GM13977 (cell line): Measurements from ENCODE around the gene CABLES2.

Experiments used
- DNase-seq: peaks from one replicate; pipeline ENCODE4 v3.0.0; 2012; ENCODE audit warnings: low spot score
- in situ Hi-C: fragments of 300-500 bp; cut with MboI; formaldehyde crosslinking; loops from one replicate; pipeline ENCODE4 v1.12.0; 2022; ENCODE audit warnings: low sequenced_read_pairs, low pct_unique_long_range_greater_than_20kb, mixed read lengths, inconsistent platforms; ENCODE audit not compliant: unreplicated experiment
- TF ChIP-seq, protein P1 (sequence below): IDR thresholded peaks from 2 replicates; pipeline ENCODE4 v1.5.1; 2012; ENCODE audit warnings: mild to moderate bottlenecking, control low read depth; ENCODE audit not compliant: insufficient read depth; ENCODE audit errors: extremely low read depth, missing control alignments

The CABLES2 gene

DNA sequence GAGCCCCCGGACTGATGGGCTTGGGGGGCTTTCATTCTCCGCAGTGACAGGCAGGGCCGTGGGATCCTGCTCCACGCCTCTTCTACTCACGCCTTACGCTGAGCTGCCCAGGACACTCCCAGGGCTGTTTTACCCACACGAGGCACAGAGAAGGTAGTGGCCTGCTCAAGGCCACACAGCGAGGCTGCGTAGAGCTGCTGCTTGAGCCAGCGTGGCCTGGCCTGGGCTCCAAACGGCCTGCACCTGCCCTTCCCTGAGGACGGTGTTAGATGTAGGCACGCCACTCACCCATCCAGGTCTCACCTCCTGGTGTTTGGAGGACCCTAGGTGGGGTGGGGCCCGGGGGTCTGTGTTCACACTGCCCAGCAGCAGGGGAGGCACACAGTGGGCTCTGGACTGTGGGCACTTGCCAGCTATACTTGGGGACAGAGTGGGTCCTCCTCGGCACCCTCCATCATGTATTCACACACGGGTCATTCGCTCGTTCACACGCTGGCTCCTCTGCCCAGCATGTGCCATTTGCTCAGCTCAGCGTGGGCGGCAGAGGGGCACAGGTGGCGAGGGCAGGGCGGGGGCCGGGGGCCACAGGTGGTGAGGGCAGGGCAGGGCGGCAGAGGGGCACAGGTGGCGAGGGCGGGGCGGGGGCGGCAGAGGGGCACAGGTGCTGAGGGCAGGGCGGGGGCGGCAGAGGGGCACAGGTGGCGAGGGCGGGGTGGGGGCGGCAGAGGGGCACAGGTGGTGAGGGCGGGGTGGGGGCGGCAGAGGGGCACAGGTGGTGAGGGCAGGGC lies 38.7 kb upstream of the CABLES2 start:
- in situ Hi-C loops, result no loop called here
- TF ChIP-seq, protein P1, sequence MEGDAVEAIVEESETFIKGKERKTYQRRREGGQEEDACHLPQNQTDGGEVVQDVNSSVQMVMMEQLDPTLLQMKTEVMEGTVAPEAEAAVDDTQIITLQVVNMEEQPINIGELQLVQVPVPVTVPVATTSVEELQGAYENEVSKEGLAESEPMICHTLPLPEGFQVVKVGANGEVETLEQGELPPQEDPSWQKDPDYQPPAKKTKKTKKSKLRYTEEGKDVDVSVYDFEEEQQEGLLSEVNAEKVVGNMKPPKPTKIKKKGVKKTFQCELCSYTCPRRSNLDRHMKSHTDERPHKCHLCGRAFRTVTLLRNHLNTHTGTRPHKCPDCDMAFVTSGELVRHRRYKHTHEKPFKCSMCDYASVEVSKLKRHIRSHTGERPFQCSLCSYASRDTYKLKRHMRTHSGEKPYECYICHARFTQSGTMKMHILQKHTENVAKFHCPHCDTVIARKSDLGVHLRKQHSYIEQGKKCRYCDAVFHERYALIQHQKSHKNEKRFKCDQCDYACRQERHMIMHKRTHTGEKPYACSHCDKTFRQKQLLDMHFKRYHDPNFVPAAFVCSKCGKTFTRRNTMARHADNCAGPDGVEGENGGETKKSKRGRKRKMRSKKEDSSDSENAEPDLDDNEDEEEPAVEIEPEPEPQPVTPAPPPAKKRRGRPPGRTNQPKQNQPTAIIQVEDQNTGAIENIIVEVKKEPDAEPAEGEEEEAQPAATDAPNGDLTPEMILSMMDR, result no peak
- DNase-seq, result no peak

DNA sequence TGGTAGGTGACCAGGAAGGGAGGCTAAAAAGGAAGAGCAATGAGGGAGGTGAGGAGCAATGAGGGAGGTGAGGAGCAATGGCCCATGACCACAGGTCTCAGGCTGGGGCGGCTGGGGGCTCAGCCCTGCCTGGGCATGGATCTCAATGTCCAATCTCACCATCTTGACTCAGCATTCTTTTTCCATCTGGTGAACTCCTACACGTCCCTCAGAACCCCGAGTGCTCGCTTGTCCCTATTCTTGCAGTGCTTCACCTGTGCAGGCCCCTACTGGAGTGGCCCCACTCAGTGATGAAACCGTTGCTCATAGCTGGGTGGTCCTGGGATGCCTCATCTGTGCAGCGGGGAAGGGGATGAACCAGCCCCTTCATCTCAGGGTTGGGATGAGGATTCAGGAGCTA lies 37.2 kb upstream of the CABLES2 start:
- TF ChIP-seq, protein P1, result no peak
- in situ Hi-C loops, result no loop called here
- no peak for DNase-seq

DNA sequence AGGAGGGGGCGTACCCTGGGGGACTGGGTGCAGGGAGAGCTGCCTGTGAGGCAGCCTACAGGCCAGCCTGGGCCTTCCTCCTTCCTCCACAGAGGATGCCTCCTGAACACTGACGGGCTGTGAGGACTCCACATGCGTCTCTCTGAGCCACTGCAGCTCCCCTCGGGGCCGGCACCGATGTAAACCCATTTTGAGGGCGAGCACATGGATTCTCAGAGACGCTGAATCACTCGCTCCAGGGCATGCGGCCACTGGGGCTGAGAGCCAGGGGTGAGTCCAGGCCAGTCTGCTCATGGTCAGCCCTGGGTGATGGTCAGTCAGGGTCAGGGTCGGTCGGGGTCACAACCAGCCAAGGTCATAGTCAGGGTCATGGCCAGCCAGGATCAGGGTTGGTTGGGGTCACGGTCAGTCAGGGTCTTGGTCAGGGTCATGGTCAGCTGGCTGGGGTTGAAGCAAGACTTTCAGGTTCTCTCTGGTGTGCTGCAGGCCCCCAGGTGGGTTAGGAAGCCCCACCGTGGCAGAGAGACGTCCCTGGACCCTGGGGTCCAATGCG lies 35.0 kb upstream of the CABLES2 start:
- in situ Hi-C loops, result no loop called here
- no peak for DNase-seq
- TF ChIP-seq, protein P1, result no peak

DNA sequence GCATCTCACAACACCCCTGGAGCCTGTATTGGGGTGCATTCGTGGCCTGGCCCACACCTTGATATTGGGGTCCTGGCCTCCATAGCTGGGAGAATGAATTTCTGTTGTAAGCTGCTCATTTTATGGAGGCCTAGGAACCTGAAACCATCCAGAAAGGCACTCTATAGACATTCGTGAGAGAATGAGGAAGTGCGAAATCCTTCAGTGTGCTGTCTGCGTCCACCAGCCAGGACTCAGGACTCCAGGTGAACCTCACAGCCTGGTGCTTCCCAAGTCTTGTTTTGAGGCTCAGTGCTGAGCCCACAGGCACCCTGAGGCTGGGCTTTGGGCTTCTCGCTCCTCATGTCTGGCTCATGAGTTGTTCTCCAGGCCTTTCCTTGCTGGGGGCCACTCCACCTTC lies 32.1 kb upstream of the CABLES2 start:
- in situ Hi-C loops, result no loop called here
- no peak for DNase-seq
- TF ChIP-seq, protein P1, result no peak

DNA sequence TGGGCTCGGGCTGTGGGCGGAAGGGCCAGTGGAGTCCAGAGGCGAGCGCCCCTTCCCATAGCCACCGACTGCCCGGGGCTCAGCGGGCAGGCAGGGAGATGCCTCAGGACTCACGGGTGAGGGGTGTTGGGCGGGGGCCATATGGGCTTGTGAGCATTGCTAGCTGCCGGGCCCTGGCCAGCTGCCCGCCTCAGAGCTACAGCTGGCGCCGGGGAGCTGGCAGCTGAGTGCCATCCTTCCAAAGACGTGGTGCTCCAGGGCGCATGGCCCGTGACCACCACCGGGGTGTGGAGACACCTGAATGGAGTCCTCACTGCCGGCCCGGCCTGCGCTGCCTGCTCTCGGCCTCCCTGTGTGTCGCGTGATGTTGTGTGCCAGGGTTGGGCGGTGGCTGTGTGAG lies 30.8 kb upstream of the CABLES2 start:
- DNase-seq, result no peak
- in situ Hi-C loops, result no loop called here
- TF ChIP-seq, protein P1, result no peak

DNA sequence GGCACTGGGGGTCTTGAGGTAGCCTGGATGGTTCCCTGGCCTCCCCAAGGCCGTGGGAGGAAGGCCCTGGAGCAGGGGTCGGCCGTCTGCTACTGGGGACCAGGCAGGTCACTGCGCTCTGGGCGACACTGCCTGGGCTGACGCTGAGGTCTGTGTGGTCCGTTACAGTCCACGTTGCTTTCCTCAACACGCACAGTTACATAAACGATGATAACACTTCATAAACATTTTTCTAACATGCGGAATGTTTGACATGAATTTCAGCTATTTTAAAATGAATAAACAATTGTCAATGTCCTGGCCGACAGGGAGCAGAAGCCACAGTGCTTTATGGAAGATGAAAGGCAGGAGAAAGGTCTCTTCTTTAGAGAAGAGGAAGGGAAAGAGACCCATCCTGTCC lies 30.4 kb upstream of the CABLES2 start:
- DNase-seq, result no peak
- in situ Hi-C loops, result no loop called here
- TF ChIP-seq, protein P1, result no peak
